Measurements from ENCODE around the gene CADM3. TPM values are rescaled to one million over a fixed set of nuclear protein-coding genes. Genes with fewer than 3 reads are reported as not detected.

CADM3 gene, protein sequence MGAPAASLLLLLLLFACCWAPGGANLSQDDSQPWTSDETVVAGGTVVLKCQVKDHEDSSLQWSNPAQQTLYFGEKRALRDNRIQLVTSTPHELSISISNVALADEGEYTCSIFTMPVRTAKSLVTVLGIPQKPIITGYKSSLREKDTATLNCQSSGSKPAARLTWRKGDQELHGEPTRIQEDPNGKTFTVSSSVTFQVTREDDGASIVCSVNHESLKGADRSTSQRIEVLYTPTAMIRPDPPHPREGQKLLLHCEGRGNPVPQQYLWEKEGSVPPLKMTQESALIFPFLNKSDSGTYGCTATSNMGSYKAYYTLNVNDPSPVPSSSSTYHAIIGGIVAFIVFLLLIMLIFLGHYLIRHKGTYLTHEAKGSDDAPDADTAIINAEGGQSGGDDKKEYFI
- not detected in 2 replicates for total RNA-seq

DNA sequence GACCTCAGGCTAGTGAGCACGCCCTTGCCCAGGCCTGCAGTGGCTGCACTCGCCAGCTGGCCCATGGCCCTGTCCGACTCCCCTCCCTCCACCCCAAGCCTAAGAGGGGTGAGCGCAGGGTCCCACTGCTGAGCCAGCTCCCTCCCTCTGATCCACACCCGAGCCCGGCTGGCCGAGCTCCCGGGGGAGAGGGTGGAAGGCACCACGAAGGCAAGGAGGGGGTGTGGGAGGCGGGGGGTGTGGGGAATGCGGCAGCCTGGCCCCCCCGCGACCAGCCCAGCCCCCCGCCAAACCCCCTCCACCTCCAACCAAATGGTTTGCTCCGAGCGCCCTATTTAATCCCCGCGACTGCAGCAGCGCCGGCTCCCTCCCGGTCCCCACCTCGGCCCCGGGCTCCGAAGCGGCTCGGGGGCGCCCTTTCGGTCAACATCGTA is at the start of gene CADM3:
Gene CADM3, plus strand, starts transcription at position 362 of the 434 bp plus-strand sequence. CDS start 151 bp downstream, outside the sequence.

DNA sequence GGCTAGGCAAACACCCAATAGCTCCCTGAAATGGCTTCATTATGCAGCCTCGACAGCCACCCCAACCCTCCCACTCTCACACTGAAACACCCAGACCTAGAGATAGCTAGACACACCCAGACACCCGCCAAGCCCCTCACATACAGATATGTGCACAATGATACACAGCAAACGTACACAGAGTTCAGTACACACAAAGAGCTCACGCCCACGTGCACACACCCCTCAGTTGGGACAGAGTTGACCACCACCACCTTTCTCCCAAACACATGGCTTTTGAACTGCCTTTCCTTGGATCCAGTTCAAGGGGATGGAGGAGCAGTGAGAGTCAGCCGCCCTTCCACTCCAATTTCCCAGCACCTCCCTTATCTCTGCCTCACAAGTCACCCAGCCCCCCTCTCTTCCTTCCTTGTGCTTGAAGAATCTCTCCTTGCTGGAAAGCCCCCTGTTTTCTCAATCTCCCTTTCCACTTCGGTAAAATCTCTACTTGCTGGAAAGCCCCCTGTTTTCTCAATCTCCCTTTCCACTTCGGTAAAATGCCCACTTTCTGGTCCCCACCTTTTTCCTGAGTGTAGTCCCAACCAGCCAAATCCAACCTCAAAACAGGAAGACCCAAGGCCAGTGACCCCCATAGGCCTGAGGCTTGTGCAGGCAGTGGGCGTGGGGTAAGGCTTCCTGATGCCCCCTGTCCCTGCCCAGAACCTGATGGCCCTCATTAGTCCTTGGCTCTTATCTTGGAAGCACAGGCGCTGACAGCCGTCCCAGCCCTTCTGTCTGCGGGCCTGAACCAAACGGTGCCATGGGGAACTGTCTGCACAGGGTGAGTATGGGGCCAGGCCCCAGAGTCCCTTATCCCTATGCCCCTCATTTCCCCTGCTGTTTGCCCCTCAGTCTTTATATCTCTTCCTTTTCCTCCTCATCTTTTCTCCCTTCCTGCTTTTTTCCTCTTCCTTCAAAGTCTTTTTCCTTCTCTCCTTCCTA is 33.0 kb downstream of the CADM3 start, which contains the start of gene ACKR1:
Gene ACKR1, plus strand, starts transcription at position 715 of the 981 bp plus-strand sequence. Its CDS starts 85 bp downstream, at position 800.

Small RNAs within 50 kb of the gene (small RNA-seq; reads per million reads assigned to genes)
- not detected for gene RNA5SP60 (ENCODE audit: low replicate concordance)

Other genes with a start within 250 kb of the CADM3 start
- not detected in 2 replicates for gene PYHIN1, start 240.1 kb upstream of the CADM3 start, total RNA-seq
- 68.6 and 98.3 TPM in 2 replicates for gene IFI16, start 161.7 kb upstream of the CADM3 start, total RNA-seq
- 0.43 and 0.44 TPM in 2 replicates for gene AIM2, start 94.8 kb upstream of the CADM3 start, total RNA-seq
- not detected in 2 replicates for gene ACKR1, start 33.3 kb downstream of the CADM3 start, total RNA-seq
- not detected in 2 replicates for gene FCER1A, start 130.7 kb downstream of the CADM3 start, total RNA-seq

Data from placental pericyte (primary cell).